ENCODE data around the gene ERBB4. TPM values are rescaled to one million over a fixed set of nuclear protein-coding genes. Genes with fewer than 3 reads are reported as not detected.

ERBB4 gene
- total RNA-seq, 1 experiment from 2014 or later: 0.15 TPM

GRCh38 chr2:211923019-211923418 is 615.6 kb downstream of the ERBB4 start:
- intact Hi-C loops (cut with micrococcal nuclease; ENCODE audit: unreplicated experiment) (no loop called here), in situ Hi-C loops (cut with HindIII; ENCODE audit: low pct_unique_long_range_greater_than_20kb, low sequenced_read_pairs) (no loop called here)
- Histone ChIP-seq H3K4me3 (ENCODE audit: low read depth in 2 of 2, low read length in 2 of 2) (no peak overlapping the region), H3K9me3 (ENCODE audit: control insufficient read depth, insufficient read depth, low read depth, low read length) (no peaks in the 10 kb centered on the region), H3K36me3 (ENCODE audit: control insufficient read depth, insufficient read depth, low read length) (no peaks in the 10 kb centered on the region), H3K27ac (ENCODE audit: low read length) (no peak overlapping the region), H3K4me1 (ENCODE audit: control insufficient read depth, insufficient read depth, low read length) (no peaks in the 10 kb centered on the region), H3K27me3 (ENCODE audit: control insufficient read depth, insufficient read depth, low read length) (no peaks in the 10 kb centered on the region)
- no TSS peak for BruUV-seq (replicated peaks)
- no peak for ATAC-seq
- ChIA-PET CTCF (interaction anchor here (0.6 kb wide), 1 partner anchor 10 kb away, joined by 3 read pairs; no protein-coding TSS in a partner anchor), POLR2A (no interaction called here)
- no peak for DNase-seq (ENCODE audit: low read depth, low spot score)
- TF ChIP-seq CTCF (IDR thresholded peaks at IDR 0.05) (no peak), POLR2AphosphoS5 (IDR thresholded peaks at IDR 0.05; ENCODE audit: low read depth, low read length) (no peak)

GRCh38 chr2:211903961-211904360 is 634.6 kb downstream of the ERBB4 start:
- DNase-seq (ENCODE audit: low read depth, low spot score) (no peak), ATAC-seq (no peak)
- Histone ChIP-seq H3K4me1 (ENCODE audit: control insufficient read depth, insufficient read depth, low read length) (no peaks in the 10 kb centered on the region), H3K27ac (ENCODE audit: low read length) (no peak overlapping the region), H3K4me3 (ENCODE audit: low read depth in 2 of 2, low read length in 2 of 2) (no peak overlapping the region), H3K9me3 (ENCODE audit: control insufficient read depth, insufficient read depth, low read depth, low read length) (no peaks in the 10 kb centered on the region), H3K36me3 (ENCODE audit: control insufficient read depth, insufficient read depth, low read length) (no peaks in the 10 kb centered on the region; the same call in 1 of the 2 replicates), H3K27me3 (ENCODE audit: control insufficient read depth, insufficient read depth, low read length) (no peaks in the 10 kb centered on the region)
- BruUV-seq (replicated peaks): no TSS peak
- TF ChIP-seq POLR2AphosphoS5 (IDR thresholded peaks at IDR 0.05; ENCODE audit: low read depth, low read length) (no peak), TCF7L2 (IDR thresholded peaks at IDR 0.05; ENCODE audit: low read depth, low read length) (no peak)
- intact Hi-C loops (cut with micrococcal nuclease; ENCODE audit: unreplicated experiment): no loop called here
- ChIA-PET CTCF (no interaction called here), POLR2A (no interaction called here)
- in situ Hi-C loops (cut with HindIII; ENCODE audit: low pct_unique_long_range_greater_than_20kb, low sequenced_read_pairs): no loop called here

GRCh38 chr2:211901226-211901846 is 637.3 kb downstream of the ERBB4 start:
- BruUV-seq (replicated peaks): no TSS peak
- Histone ChIP-seq H3K9me3 (ENCODE audit: control insufficient read depth, insufficient read depth, low read depth, low read length) (no peaks in the 10 kb centered on the region), H3K27me3 (ENCODE audit: control insufficient read depth, insufficient read depth, low read length) (no peaks in the 10 kb centered on the region), H3K4me3 (ENCODE audit: low read depth in 2 of 2, low read length in 2 of 2) (no peak overlapping the region), H3K27ac (ENCODE audit: low read length) (no peak overlapping the region), H3K4me1 (ENCODE audit: control insufficient read depth, insufficient read depth, low read length) (no peaks in the 10 kb centered on the region), H3K36me3 (ENCODE audit: control insufficient read depth, insufficient read depth, low read length) (no peaks in the 10 kb centered on the region; the same call in 1 of the 2 replicates)
- CTCF ChIA-PET: no interaction called here
- in situ Hi-C loops (cut with HindIII; ENCODE audit: low pct_unique_long_range_greater_than_20kb, low sequenced_read_pairs): no loop called here
- ATAC-seq: no peak
- intact Hi-C loops (cut with micrococcal nuclease; ENCODE audit: unreplicated experiment): no loop called here
- no peak for DNase-seq (ENCODE audit: low read depth, low spot score)
- POLR2A ChIA-PET: no interaction called here
- TF ChIP-seq TCF7L2 (IDR thresholded peaks at IDR 0.05; ENCODE audit: low read depth, low read length): no peak
- TF ChIP-seq POLR2AphosphoS5 (IDR thresholded peaks at IDR 0.05; ENCODE audit: low read depth, low read length): no peak
- no peak for TF ChIP-seq SIN3A (IDR thresholded peaks at IDR 0.05; ENCODE audit: borderline replicate concordance, insufficient read depth, low read depth, low read length)
- no peak for TF ChIP-seq CTCF (IDR thresholded peaks at IDR 0.05)
- no peak for TF ChIP-seq REST (IDR thresholded peaks at IDR 0.05; ENCODE audit: insufficient read depth in 1 of 2, low read depth in 2 of 2, low read length in 1 of 2)
